ENCODE measurements around the gene SACS.

Gene SACS

DNA sequence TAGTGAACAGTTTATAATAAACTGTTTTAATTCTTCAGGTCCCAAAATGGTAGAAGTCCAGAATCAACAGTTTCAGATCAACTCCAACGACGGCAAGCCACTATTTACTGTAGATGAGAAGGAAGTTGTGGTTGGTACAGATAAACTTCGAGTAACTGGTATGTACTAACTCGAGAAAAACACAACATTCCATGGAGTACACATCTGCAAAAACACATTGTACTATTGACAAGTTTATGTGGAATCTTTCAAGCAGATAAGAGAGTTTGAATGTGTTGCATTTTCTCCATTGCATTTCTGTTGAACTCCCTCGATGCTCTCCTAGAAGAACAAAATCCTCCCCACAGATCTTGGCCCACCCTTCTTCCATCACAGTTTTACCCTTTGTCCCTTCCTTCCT lies 154.2 kb downstream of the SACS start:
- Histone ChIP-seq H3K9ac (ENCODE audit: low read length) (no peak overlapping the region), H3K4me3 (ENCODE audit: low read depth, low read length) (no peak overlapping the region), H3K36me3 (ENCODE audit: control insufficient read depth, insufficient read depth, low read length) (no peaks in the 10 kb centered on the region), H3K27ac (ENCODE audit: low read depth, low read length) (no peak overlapping the region), H3K27me3 (ENCODE audit: control insufficient read depth, insufficient read depth, low read length) (no peaks in the 10 kb centered on the region), H3K9me3 (ENCODE audit: control insufficient read depth, insufficient read depth, low read depth, low read length) (peaks cover 3% of the 10 kb centered on the region; the same call in 1 of the 2 replicates), H3K4me1 (ENCODE audit: control insufficient read depth, insufficient read depth, low read length) (no peaks in the 10 kb centered on the region)

Measured in HUES6 (cell line).